HG03575 (cell line): Measurements from ENCODE around the gene DNAJC27.

ENCODE experiments used
- ATAC-seq: cut with Tn5 transposase; IDR thresholded peaks from one replicate; pipeline ENCODE4 v1.9.1; 2021; ENCODE audit not compliant: unreplicated experiment, insufficient number of reproducible peaks, low FRiP score; ENCODE audit errors: extremely low read depth

The DNAJC27 gene

DNA sequence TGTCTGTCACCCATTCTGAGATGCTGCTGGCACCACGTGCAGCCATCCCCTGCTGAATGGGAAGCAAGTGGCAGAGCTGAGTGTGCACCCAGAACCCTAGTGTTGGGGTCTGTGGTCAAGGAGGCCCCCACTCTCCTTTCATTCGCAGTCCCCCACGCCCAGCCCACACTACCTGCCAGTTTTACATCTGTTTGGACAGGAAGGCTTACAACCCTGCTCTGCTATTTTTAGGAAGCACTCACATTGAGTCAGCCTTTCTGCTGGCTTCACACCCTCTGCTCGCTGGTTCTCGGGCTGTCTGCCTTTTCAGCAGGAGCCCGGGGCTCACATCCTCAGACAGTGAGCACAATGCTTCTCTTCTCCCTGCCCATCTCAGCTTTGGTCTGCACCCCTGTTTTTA is 41.0 kb downstream of the DNAJC27 start:
- ATAC-seq, result no peak

DNA sequence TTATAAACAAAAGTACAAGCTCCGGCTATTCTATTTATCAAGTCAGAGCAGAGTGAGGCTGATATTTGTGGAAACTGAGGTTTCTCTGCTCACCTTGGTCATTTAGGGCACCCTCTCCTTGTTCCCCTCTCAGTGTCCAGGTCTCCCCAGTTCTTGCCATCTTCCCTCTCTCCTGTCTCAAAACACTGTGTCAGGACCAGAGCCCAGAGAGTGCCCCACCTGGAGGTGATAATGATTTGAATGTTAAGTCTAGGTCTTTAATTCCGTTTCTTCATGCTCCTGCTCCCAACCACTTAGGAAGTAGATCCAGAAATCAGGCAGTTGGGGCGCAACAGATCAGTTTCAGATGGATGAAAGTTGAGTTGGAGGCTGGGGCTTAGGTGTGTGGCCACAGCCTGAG is 42.5 kb downstream of the DNAJC27 start:
- ATAC-seq, result no peak

GRCh38 chr2:24928036-24928435 is 43.7 kb downstream of the DNAJC27 start:
- ATAC-seq, result no peak

DNA sequence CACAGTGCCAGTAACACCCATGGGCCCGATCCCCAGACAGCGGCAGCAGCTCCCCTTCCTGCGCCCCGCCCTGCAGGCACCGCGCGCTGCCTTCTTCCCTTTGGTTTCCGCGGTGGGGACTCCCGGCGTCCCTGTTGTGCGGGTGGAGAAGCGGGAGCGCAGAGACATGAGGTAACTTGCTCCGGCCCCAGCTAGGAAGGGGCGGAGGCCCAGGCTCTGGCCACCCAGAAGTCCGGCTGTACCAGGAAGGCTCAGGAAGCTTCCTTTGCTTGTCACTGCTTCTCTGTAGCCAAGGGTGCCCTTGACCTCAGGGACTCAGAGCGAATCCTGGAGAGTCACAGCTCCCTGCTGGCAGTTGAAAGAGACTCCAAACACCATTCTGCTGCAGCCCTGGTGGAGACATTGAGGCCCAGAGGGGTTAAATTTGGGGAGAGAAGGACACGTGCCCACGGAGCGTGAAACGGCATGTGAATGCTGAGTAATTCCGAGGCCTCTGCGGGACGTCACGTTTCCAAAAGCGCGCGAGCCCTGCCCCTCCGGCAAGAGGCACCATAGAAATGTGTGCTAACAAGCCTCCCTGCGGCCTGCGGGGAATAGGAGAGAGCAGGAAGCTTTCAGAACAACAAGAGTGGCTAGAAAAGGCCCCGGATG is 45.0 kb downstream of the DNAJC27 start:
- ATAC-seq, result no peak

DNA sequence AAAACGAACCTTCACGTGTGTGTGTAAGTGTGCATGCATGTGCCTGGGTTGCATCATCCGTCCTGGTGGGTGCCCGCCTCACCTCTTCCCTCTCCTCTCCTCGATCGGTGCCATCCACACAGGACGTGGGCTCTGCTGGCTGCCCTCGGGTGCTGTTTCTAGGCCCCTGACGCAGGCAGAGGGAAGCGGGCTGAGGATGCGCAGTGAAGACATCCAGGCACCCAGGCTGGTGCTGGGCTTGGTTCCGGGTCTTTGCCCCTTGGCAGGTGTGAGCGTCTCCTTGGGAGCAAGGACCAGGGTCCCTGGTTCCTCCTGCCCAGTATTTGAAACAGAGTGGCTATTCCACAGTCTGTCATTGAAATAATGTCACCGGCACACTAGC is 45.5 kb downstream of the DNAJC27 start:
- ATAC-seq, result no peak

DNA sequence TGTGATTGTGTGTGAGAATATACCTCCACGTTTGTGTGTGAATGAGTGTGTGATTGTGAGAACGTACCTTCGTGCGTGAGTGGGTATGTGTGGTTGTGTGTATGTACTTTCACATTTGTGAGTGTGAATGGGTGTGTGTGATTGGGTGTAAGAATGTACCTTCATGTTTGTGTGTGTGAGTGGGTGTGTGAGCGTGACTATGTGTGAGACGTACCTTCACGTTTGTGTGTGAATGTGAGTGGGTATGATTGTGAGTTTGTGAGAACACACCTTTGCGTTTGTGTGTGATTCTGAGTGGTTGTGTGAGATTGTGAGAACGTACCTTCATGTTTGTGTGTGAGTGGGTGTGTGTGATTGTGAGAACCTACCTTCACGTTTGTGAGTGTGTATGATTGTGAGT is 45.9 kb downstream of the DNAJC27 start:
- ATAC-seq, result no peak

GRCh38 chr2:24924732-24925131 is 47.0 kb downstream of the DNAJC27 start:
- ATAC-seq, result no peak

DNA sequence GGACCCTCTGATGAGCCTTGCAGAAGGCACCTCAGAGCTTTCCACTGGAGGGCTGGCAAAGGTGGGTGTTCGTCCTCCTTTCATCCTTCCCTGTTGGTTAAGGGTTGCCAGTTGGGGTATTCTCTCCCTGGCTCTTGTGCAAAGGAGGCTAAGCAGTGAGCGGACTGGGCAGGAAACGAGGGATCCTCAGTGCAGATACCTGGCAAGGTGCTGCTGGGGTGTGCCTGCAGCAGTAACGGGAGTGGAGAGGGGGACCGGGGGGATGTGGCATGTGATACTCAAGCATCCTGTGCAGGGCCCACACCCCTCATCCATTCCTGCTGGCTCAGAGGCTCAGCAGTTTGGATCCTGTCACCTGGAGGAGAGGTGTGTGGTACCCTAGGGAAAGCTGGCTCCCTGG is 47.5 kb downstream of the DNAJC27 start:
- ATAC-seq, result no peak

DNA sequence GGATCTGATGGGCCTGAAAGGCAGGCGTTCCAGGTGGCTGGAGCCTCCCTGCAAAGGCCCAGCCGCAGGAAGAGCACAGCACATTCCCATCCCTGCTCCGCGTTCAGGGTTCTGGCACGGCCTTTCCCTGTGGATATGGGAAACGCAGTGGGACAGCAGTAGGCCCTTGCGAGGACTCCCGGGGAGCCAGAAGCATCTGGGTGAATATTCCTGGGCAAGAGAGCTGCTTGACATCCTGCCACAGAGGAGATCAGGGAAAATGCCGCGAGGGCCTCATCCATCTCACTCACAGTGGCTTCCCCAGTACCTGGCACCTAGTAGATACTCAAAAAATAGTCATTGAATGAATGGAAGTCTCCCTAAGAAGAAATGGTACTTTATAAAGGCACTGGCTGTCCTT is 48.6 kb downstream of the DNAJC27 start:
- no peak for ATAC-seq

DNA sequence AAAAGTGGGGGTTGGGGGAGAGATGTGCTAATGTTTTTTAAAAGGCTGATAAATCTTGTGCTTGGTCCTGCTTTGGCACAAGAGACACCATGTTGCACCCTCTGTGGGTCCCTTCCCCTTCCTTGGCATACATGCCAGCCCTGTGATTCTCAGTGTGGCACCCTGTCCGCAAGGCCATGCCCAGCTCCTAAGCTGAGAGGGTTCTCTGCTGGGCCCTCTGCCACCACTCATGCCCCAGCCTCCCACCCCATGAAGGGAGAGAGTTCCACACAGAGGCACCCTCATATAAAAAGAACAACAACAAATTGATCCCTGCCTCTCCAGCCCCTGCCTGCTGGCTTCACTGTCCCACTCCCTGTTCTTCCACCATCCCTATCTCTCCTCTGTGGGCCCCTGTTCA is 49.2 kb downstream of the DNAJC27 start:
- no peak for ATAC-seq

- no peak for ATAC-seq
Observed at GRCh38 chr2:24920809-24921441, 50.8 kb downstream of the DNAJC27 start.

GRCh38 chr2:24920098-24920808 is 51.5 kb downstream of the DNAJC27 start, which contains the start of gene ADCY3:
TSS of gene ADCY3 (minus strand) at chr2:24920237. CDS start at chr2:24918987, 1,250 bp downstream.
- ATAC-seq, result no peak

- no peak for ATAC-seq
Observed at GRCh38 chr2:24919506-24920097, 52.2 kb downstream of the DNAJC27 start.

- ATAC-seq, result no peak
Observed at GRCh38 chr2:24919037-24919505, 52.7 kb downstream of the DNAJC27 start.

GRCh38 chr2:24918326-24919036 is 53.3 kb downstream of the DNAJC27 start:
- ATAC-seq, result no peak

DNA sequence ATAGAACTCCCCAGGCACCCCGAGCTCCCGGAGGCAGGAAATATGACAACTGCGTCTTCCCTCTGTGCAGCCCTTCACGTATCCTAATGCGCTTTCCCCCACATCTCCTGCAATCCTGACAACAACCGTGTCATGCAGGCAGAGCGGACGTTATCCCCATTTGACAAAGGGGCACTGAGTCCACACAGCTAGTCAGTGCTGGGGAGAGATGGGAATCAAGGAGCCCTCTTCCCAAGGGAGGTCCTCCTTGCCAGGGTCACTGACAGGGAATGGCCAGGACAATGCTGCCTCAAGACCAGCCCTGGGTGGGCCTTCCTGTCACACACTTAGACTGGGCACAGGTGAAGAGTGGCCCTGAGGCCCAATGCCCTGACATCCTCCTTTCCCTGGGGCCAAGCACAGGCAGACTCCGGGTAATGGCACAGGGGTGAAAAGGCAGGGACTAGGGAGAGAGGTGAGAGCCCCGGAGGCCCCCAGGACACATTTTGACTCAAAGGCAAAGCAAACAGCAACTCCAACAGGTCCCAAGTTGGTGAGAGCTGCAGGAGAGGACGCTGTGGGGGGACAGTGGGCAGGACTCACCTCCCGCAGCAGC is 53.9 kb downstream of the DNAJC27 start:
- no peak for ATAC-seq

DNA sequence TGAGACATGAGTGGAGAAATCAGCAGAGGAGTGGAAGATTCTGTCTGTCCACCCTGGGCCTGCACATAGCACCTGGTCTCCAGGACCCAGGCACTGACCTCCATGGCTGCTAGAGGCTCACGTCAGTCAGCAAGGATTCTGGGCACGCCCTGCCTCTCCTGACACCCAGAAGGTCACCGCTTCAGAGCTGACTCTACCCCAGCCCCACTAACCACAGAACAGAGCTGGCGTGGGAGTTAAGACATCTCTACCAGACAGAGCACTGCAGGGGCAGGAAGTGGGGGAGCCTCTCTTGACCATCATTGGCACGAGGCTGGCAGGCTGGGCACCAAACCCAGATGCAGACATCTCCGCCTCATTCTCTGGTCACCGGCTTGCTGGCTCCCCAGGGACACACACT is 54.7 kb downstream of the DNAJC27 start:
- ATAC-seq, result no peak

GRCh38 chr2:24915796-24916195 is 56.0 kb downstream of the DNAJC27 start:
- no peak for ATAC-seq

DNA sequence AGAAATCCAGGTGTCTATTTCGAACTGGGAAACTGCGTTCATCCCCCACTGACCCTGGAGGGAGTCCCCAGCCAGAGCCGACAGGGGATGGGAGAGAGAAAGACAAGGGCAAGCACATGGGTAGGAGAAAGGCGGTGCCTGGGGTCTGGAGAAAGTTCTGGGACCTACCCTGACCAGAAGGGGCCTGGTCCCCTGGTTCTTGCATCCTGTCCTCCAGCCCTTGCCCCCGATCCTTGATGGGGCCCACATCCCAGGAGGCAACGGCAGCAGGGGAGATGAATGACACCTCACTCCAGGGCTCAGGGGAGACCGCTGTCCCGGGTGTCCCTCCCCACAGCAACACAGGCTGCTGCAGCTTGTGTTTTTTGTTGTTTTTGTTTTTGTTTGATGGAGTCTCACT is 56.6 kb downstream of the DNAJC27 start:
- ATAC-seq, result no peak
